ENCODE results near the gene KDR. TPM values are rescaled to one million over a fixed set of nuclear protein-coding genes. Genes with fewer than 3 reads are reported as not detected.

Gene KDR
- total RNA-seq, 4 donors from 2014 or later = 2.0 to 23.8 (median 5.9) TPM

GRCh38 chr4:55082756-55083155 lies 42.6 kb downstream of the KDR start:
- no peak for DNase-seq
- no peaks in the 10 kb centered on the region for H3K4me1 ChIP-seq
- intact Hi-C loops (cut with DNase I) = no loop called here
- H3K4me3 ChIP-seq = no peak overlapping the region
- no peak overlapping the region for H3K27ac ChIP-seq
- no peaks in the 10 kb centered on the region for H3K36me3 ChIP-seq
- H3K9me3 ChIP-seq = no peaks in the 10 kb centered on the region
- WGBS, 2 donors = 60 to 70% methylated on average over 2 of the region's 2 CpGs
- TF ChIP-seq CTCF (IDR thresholded peaks at IDR 0.05) (no peak), POLR2A (IDR thresholded peaks at IDR 0.05) (no peak)
- H3K27me3 ChIP-seq = no peaks in the 10 kb centered on the region

DNA sequence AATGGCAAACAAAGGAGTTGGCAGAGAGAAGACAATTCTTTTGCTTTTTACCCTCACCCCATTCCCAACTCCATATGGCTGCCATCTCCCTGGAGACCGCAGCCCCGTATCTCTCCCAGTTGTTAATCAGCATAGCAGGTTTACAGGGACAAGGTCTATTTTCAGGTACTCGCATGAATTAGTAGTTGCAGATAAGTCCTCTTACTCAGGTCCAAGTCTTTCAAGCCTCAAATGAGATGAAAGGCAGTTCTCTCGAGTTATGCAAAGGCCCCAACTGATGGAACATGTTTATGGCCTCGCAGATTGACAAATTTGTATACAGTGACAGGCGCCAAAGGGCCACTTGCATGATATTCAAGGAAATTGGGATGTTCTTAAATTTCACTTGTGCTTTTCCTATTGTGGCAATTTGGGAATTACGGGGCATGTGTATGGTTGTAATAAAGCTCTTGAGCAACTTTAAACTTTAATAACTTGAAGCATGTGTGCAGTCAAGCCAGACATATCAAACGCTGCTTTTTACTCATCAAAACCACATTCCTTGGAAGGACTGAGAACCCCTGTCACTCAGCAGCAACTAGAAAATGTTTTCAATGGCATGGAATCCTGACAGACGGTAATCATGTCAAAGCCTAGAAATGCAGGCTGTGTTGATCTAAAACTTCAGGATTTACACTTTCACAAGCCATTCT lies 45.1 kb downstream of the KDR start:
- Histone ChIP-seq H3K36me3 (no peaks in the 10 kb centered on the region), H3K4me3 (no peak overlapping the region), H3K9me3 (no peaks in the 10 kb centered on the region), H3K27me3 (no peaks in the 10 kb centered on the region), H3K4me1 (no peaks in the 10 kb centered on the region), H3K27ac (no peak overlapping the region)
- TF ChIP-seq CTCF (IDR thresholded peaks at IDR 0.05) = no peak
- TF ChIP-seq POLR2A (IDR thresholded peaks at IDR 0.05) = no peak
- intact Hi-C loops (cut with DNase I) = no loop called here
- DNase-seq = no peak
- WGBS, 2 donors = 66 to 72% methylated on average over 8 to 9 of the region's 9 CpGs

GRCh38 chr4:55079451-55080173 lies 45.8 kb downstream of the KDR start:
- 57 to 66% methylated on average over 12 to 14 of the region's 14 CpGs for WGBS, 2 donors
- Histone ChIP-seq H3K9me3 (no peaks in the 10 kb centered on the region), H3K27ac (peak overlapping the region in 3 of 4 donors; percentile 16 to 40 (median 36)), H3K4me1 (no peaks in the 10 kb centered on the region), H3K36me3 (no peaks in the 10 kb centered on the region), H3K27me3 (peaks cover 0 to 2% (median 0%) of the 10 kb centered on the region in 4 donors), H3K4me3 (no peak overlapping the region)
- TF ChIP-seq POLR2A (IDR thresholded peaks at IDR 0.05) (no peak), CTCF (IDR thresholded peaks at IDR 0.05) (no peak)
- DNase-seq = no peak
- intact Hi-C loops (cut with DNase I) = no loop called here

DNA sequence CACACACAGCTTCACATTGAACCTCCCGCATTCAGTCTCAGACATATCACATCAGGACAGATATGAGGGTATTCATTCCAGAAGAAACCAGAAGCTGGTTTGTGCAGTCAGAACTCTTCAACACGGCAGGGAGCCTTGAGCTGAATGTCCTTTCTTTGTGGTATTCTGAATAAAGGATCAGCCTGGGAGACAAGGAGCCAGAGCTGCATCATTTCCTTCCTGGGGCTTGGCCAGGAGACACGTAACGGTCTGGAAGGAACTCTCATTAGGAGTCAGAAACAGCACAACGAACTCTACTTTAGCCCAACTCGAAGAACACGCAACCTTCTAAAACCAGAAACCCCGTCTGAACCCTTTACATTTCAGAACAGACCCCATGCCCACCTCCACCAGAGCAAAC lies 46.4 kb downstream of the KDR start:
- no peaks in the 10 kb centered on the region for H3K9me3 ChIP-seq
- no peaks in the 10 kb centered on the region for H3K36me3 ChIP-seq
- DNase-seq = no peak
- H3K27me3 ChIP-seq = peaks cover 0 to 6% (median 0%) of the 10 kb centered on the region in 4 donors
- 51 to 58% methylated on average over 8 of the region's 8 CpGs for WGBS, 2 donors
- no peak overlapping the region for H3K4me3 ChIP-seq
- H3K27ac ChIP-seq = peak overlapping the region in 3 of 4 donors; percentile 30 to 40 (median 36)
- no peak for TF ChIP-seq POLR2A (IDR thresholded peaks at IDR 0.05)
- TF ChIP-seq CTCF (IDR thresholded peaks at IDR 0.05) = no peak
- H3K4me1 ChIP-seq = no peaks in the 10 kb centered on the region
- intact Hi-C loops (cut with DNase I) = no loop called here

- intact Hi-C loops (cut with DNase I) = no loop called here
Observed at GRCh38 chr4:55077577-55077976, 47.8 kb downstream of the KDR start.

More at GRCh38 chr4:55077577-55077976, 47.8 kb downstream of the KDR start:
- Histone ChIP-seq H3K4me1 (no peaks in the 10 kb centered on the region), H3K9me3 (no peaks in the 10 kb centered on the region), H3K27ac (no peak overlapping the region), H3K4me3 (no peak overlapping the region), H3K27me3 (peaks cover 0 to 6% (median 0%) of the 10 kb centered on the region in 4 donors), H3K36me3 (no peaks in the 10 kb centered on the region)
- TF ChIP-seq POLR2A (IDR thresholded peaks at IDR 0.05) (no peak), CTCF (IDR thresholded peaks at IDR 0.05) (no peak)
- WGBS, 2 donors = 38 to 78% methylated on average over 1 to 2 of the region's 2 CpGs
- DNase-seq = no peak
